Measurements from ENCODE around the gene UNC13D.
"Not testable (repeated sequence)": the region's sequence is repeated elsewhere in the genome, so short reads cannot be mapped to it uniquely, and the experiment has no call there.

Gene UNC13D

DNA sequence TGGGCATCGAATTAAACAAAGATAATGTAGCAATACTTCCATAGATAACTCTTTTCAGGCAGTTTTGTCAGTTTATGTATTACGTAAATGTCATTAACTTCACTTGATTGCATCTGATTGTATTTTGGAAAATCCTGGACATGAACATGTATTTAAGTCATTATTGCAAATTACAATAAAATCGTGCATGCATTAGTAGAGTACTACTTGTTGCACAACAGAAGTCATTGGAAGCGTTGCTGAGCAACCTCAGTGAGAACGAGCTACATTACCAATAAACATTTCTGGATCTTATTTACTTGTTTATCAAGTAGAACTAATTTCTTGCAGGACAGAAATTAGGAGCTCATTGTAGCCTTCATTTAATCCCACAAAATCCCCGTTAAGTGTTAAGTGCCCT is 53.0 kb downstream of the UNC13D start:
- DNase-seq: no peak

DNA sequence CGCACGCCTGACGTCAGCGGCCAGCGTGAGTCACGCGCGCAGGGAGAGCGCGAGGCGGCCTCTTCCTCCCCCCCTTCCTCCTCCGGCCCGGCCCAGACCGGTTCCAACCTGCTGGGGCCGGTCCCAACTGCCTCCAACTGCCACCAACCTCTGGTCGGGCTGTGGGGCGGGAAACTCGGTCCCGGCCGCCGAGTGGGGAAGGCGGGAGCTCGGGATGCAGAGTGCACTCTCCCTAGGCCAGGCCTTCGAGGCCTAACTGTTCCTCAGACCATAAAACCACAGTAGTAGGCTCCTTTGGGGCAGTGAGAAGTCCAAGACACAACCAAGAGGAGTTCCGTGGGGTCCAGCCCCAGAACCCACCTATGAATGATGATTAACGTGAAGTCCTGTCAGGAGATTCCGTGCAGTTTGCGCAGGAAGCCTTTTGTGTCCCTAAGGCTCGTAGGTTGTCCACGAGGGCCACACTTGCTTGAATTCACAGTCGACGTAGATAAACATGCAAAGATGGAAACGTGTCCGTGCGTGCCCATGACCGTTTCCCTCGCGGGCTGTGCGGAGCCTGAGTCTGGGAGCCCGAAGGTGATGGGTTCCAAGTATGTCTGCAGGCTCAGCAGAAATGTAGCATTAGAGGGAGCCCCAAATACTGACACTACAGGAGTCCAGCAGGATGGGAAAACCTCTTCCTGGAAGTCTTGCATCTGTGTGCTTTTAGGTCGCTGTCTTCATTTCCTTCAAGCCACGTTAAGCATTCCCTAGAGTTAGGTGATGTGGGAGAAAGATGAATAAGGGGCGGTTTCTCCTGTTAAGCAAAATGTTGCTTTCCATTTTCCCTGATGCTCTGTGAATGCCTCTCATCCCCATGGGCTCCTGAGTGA is 59.0 kb downstream of the UNC13D start:
- DNase-seq: peak; percentile 36

DNA sequence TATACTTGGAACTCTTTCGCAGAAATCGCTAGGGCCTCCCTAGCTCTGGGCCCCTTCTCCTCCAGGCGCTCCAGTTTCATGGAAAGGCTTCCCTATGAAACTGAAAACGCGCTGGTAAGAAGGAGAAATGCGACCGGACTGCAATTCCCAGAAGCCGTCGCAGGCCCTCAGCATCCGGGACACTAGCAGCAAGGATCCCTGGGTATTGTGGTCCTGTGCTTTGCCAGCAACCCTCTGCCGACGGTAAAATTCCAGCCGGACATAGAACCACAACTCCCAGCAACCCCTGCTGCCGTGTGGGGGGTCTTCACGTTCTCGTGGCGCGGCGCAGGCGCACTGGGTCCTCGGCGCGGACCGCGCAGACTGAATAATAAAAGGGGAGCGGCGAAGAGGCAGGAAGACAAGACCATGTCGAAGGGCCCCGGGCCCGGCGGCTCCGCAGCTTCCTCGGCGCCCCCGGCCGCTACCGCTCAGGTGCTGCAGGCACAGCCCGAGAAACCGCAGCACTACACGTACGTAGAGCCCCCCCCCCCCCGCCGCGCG is 59.7 kb downstream of the UNC13D start, which contains the start of gene UNK:
Gene UNK, plus strand, starts transcription at position 334 of the 543 bp plus-strand sequence. Its CDS starts 75 bp downstream, at position 409.
- DNase-seq: peak; percentile 91

DNA sequence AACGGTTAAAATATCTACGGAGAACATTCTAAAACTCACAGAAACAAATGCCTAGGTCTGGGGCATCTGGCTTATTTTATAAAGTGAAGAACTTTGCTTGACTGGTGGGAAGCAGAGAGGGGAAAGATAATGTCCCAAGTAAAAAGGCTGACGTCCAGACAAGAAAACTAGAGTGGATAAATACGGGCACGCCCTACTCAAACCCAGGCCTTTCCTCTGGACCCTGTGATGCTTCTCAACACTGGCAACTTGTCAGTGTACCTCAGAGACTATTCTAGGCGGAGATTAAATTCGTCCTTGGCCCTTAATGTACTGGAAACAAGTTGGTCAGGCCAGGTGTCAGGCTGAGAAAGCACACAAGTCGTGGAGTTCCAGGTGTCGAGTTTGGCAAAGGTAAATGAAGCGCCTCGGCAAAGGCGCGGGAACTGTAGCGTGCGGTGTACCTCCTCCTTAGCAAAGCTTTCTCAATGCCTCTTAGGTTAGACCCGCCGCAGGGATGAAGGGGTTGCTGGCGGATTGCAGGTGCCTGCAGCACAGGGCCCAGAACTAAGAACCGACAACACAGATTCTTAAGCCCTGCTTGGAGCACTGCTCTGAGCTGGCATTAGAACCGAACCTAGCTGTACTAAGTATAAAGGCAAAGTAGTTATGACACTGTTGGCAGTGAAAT is 60.3 kb downstream of the UNC13D start:
- no peak for DNase-seq

DNA sequence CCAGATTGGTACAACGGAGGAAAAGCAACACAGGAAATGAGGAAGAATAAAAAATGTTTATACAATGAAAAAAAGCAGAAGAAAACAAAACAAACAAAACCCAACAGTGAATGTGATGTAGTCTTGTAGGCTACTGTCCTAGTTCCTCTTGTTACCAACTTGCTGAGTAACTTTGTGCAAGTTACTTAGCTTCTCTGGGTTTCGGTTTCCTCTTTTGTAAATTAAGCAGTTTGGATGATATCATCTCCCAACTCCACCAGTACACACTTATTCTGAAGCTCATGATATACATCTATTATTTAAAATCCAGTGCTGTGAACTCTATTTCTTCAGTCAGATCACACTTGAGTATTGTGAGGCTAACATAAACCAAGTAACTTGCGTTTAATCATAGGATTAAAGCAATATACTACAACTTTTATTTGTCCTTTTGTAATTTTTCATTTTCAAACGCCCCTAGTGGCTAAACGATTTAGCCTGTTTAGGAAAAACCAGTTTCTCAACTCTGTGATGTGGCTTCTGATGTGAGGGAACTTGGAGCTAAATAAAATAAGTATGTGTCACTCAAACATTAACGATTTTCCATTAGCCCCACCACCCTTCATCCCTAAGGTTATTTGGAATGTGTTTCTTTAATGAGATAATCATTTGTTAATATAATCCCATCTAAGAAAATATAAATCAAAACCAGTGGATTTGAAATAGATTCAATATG is 61.0 kb downstream of the UNC13D start:
- DNase-seq: no peak

DNA sequence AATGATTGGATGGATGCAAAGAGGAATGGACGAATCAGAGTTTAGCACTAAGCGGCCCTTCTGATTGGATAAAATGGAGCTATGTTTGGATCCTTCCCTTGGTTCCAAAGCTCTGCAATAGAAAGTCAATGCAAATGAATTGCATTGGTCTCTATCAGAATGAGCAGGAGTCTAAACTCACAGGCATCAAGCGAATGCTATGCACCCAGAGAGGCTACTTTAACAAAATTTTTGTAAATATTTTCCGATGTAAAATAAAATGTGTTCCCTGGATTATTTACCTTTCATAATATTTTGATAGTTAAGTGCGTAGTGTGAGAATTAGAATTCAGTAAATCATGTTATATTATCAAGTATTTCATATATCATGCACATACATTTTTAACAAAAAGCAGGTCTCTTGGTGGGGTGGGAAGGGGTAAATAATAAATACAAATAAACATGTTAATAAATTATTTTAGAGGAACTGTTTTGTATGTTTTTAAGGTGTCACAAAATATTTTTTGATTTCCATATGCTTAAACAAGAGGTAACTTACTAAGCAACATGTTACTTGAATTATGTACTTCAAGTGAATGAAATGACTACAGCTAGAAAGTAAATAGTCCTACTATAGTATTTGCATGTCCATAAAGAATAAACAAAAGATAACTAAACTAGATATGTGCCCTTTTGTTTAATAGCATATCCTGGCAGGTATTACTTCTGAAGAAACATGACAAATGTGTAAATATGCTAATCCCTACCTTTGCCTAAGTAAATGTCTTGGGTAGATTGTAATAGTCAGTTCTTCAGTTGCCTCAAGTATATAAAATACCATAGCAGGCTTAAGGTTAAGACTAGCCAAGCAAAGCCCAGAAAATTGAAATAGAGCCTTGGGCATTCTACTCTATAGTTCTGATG is 64.0 kb downstream of the UNC13D start:
- no peak for DNase-seq

DNA sequence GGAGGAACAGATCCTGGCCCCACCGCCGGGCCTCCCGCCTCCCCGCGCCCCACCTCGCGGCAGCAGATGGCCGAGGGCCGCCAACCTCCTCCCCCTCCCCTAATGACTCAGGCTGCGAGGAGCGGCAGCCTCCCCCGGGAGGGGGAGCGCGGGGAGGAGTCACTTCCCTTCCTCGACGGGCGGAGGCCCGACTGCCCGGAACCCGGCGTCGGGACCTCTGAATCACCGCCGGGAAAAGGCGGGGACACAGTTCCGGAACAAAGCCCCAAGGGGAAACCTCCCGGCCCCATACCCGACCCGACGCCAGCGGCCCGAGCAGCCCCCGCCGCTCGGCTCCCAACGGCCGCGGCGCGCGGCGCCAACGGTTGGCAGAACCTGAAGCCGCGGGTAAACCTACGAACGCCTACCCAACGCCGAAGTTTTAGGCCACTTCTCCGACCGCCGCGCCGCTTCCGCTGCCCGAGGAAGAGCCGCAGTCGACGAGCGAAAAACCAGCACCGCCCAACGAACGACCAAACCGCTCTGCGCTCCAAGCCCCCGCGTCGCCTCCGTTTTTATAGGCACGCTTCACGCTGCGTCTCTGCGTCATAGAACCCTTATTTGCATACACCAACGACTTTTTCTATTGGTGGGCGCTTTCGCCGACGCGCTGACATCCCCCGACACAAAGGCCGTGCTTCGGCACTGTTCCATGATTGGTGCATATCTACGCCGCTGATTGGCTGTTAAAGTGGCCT is 64.8 kb downstream of the UNC13D start:
- peak; percentile 90 for DNase-seq

DNA sequence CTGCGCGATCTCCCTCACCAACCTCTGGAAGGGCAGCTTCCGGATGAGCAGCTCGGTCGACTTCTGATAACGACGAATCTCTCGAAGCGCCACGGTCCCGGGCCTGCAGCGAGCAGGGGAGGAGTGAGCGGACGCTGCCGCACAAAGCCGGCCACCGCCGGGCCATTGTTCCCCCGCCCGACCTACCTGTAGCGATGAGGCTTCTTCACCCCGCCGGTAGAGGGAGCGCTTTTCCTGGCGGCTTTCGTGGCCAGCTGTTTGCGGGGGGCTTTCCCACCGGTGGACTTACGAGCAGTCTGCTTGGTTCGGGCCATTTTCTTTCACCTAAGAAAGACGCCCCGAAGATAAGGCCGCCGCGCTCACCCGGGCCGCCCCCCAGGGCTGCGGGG is 65.3 kb downstream of the UNC13D start:
- peak; percentile 62 for DNase-seq

DNA sequence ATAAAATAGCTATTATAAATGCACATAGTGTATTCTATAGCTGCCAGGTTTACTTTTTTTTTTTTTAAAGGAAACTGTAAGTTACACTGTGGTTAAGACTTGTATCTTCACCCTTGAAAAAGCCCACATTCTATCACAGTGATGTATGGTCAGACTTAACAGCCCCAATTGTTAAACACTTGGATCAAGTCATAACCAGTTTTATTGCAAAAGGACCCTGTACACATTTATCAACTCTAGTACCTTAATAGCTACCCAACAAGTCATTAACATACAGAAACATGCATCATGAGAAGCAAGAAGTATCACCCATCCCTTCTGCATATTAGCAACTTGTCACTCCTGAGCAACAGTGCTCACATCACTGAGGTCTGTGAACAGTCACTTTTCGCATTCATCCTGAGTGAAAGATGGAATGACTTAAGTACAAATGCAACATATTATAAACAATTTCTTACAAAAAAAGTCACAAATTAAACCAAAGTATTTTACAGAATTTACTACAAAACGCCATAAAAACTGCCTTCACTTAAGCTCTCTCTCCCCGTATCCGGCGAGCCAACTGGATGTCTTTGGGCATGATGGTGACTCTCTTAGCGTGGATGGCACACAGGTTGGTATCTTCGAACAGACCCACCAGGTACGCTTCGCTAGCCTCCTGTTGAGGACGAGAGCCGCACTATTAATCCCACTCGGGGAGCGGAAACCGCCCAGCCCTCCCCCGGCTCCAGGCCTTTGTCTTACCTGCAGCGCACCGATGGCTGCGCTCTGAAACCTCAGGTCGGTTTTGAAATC is 65.9 kb downstream of the UNC13D start:
- not testable (repeated sequence) for DNase-seq

DNA sequence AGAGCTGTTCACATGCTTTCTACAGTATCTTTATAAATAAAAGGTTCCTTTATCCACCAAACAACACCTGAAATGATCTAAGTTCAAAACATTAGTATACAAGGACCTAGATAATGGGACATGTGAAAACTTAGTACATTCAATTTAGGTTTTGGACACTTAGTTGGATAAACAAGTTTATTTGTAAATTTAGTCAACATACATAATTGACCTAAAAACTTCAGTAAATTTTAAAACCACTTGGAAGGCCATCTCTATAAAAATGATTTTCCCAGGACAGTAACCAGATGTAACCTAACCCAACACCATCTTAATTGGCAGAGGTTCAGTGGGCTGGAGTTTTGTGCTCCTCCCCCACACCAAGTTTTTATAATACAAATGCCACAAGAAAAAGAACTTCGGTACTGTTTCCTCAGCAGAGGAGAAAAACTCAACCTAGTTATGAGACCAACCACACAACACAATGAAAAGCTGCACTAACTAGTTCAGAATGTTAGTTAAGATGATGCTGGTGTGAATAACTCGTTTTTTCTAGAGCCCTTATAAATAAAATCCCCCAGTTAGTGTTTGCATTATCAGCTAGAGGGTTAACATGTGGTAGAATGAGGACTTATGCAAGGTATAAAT is 66.8 kb downstream of the UNC13D start:
- no peak for DNase-seq

Measured in activated CD4-positive, alpha-beta T cell treated with anti-CD3 and anti-CD28 coated beads, Interleukin-2, amount 50 U/mL, for 1 hour (primary cell).